GM19099 (cell line): ENCODE data around the gene POU2F1.

Experiments
- POLR2A ChIP-seq: IDR thresholded peaks from 3 replicates; pipeline ENCODE4 v1.6.1; 2011; ENCODE audit warnings: low read depth; ENCODE audit not compliant: insufficient read length; ENCODE audit errors: extremely low read depth

POU2F1 gene

DNA sequence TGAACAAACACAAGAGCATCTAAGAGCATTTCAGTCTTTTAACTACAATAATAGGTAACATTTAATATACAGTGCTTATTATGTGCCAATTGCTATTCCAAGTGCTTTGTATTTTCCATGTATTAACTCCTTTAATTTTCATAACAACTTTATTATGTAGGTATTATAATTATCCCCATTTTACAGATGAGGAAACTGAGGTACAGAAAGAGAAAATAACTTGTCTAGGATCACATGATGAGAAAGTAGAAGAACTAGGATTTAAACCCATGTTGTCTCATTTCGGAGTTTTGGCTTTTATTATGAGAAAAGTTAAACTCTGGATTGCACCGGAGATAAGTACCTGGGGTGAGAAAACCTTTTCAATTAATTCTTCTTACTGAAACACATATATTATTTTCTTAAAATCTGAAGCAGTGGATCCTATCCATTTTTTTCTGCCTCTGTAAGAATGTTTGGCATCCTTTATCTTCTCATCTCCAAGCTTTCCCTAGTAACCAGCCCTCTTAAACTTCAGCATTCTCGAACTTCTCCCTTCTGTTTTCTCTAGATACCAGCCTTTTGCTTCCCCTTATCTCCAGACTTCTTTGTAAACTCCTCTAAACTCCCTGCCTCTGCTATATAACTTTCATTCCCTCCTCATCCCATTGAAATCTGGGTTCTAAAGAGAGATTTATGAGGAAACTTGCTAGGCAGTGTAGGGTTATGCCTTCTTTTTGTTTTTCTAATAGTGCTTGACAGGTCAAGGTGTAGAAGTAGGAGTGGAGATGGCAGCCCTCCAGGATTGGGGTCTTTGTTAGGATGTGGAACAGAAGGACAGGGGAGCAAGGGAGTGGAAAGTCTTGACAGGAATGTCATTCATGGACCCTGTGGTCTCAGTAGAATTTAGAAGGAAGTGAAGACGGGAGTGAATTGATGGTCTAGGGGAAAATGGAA is 28.3 kb downstream of the POU2F1 start:
- TF ChIP-seq POLR2A: no peak

DNA sequence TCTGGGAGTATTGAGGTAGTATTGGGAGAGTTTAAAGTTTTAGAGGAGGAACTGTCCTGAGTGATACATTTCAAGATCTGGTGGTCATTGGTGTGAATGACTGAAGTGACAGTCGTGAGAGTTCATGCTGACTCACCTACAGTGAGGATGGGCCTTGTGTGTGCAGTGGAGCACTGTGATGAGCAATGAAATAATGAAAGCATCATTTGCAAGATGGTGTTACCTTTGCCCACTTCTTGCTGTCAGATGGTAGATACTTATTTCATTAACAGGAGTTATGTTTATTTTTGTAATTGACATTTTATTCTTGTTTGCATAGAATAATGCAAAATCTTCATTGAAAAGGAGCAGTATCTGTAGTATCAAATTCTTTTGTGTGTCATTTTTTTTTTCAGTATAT is 29.0 kb downstream of the POU2F1 start:
- TF ChIP-seq POLR2A: no peak

DNA sequence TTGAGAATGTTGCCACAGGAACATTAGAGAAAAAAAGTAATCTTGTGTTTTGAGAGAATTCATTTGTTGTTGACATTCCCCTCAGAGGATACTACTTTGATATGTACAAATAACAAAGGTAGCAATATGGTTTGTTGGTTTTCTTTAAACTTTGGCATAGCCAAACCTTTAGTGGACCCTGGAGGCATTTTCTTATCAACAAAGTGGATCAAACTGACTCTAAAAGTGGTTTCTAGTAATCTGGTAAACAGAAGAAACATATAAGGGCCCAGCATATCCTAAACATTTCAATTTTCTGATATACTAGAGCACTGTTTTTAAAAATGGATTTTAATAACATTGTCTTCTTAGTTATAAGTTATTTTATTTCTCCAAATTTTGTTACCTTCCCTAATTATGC is 29.8 kb downstream of the POU2F1 start:
- TF ChIP-seq POLR2A: no peak

DNA sequence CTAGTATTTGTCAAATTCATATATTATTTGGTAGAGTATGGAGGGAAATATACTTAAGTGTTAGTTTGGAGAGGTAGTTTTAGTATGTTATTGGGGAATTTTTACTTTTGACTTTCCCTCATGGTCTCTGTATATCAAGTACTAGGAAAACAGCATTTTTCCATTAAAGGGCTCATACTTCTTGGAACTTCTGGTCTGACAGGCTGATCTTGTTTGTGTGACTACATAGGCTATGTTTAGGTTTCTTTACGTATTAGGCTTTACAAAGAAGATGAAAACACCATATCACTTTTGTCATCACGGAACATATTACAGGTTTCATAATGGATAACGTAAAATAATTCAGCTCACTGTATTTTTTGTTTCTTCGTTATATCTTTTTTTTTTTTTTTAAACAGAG is 30.8 kb downstream of the POU2F1 start:
- TF ChIP-seq POLR2A: no peak

DNA sequence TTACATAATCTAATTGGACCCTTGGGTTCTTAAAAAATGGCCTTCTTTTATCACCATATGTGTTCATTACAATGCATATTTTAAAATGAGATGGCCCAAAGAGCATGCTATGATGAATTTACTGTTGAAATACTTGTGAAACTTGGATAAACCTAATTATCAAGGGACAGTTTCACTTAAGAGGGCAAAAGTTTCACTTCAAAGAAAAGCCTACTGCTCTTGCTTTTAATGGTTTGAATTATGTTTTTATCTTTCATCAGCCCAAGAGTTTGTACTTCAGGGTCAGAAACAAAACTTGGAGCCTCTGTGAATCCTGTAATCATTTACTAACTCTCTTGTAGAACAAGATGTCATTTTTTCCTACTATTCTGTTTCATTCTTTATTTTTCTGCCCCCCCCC is 32.3 kb downstream of the POU2F1 start:
- TF ChIP-seq POLR2A: no peak

DNA sequence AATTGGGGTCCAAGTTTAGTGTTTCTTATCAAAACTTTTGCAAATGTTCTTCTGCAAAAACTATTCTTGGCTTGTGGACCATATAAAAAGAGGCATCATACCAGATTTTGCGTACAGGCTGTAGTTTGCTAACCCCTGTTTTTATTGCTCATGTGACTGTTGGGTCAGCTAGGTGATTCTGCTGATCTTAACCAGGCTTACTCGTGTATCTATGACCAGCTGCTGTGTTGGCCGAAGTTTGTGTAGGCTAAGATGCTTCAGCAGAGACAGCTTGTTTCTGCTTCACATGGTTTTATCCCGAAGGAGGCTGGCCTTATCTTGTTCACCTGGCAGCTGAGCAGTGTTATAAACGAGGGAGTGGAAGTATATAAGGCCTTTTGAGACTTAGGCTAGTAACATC is 38.2 kb downstream of the POU2F1 start:
- no peak for TF ChIP-seq POLR2A

DNA sequence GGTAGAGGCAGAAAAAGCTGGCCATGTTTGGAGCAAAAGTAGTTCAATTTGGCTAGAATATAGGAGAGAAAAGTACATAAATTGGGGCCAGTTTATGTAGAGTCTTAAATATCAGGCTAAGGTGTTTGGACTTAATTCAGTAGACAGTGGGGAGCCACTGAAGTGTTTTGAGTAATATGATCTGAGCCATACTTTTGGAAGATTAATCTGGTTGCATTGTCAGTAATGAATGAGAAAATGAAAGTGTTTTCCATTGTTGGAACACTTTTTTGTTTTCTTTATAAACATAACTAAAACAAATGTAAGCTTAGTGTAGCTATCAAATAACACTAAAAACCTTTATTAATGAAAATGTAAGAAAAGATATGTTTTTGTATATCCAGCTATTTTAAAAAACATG is 42.1 kb downstream of the POU2F1 start:
- TF ChIP-seq POLR2A: no peak

DNA sequence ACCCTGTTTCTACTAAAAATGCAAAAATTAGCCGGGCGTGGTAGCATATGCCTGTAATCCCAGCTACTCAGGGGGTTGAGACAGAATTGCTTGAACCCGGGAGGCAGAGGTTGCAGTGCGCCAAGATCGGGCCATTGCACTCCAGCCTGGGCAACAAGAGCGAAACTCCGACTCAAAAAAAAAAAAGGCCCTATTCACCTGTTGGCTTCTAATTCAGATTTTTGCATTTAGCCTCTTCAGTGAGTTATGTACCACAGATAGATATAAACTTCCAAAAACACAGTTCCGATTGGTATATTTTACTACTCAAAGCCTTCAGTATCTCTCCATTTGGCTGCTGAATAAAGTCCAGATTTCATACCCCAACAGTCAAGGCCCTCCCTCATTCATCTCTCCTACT is 42.7 kb downstream of the POU2F1 start:
- no peak for TF ChIP-seq POLR2A

DNA sequence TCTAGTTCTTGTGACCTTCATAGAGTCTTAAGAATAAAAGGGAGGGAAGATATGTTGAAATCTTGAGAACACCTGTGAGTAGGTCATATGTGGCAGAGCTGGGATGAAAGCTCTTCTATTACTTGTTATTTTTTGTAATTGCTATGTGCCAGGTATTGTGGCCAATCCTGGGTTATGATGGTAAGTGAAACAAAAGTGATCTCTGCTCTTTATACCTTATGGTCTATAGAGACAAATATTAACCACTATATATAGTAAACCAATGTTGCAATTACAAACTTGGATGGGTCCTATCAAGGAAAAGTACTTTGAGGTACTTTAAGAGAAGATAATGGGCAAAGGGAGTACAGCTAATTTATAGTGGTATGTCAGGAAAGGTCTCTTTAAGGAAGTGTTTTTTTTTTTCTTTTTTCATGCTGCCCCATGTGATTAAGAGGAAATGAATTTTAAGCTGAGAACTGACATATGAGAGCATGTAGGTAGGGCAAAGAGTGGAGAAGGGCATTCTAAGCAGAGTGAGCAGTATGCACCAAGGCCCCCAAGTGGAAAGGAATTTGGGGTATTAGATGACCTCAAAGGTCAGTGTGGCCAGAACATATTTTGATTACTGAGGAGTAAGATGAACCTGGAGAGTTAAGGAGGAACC is 43.3 kb downstream of the POU2F1 start:
- TF ChIP-seq POLR2A: no peak

DNA sequence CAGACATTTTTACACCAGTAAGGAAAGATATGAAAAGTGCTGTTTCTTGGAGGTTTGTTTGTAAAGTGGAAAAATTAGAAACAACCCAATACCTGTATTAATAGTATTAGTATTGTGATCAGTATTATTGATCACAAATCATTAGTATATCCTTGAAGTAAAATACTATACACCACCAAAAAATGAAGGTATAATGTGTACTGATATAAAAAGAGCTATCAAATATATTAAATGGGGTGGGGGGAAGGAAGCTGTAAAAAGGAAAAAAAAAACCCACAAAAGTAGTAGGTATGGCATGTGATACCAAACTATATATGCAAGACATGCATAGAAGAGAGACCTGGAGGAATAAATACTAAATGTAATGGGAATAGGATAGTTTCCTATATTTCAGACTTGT is 46.3 kb downstream of the POU2F1 start:
- no peak for TF ChIP-seq POLR2A

DNA sequence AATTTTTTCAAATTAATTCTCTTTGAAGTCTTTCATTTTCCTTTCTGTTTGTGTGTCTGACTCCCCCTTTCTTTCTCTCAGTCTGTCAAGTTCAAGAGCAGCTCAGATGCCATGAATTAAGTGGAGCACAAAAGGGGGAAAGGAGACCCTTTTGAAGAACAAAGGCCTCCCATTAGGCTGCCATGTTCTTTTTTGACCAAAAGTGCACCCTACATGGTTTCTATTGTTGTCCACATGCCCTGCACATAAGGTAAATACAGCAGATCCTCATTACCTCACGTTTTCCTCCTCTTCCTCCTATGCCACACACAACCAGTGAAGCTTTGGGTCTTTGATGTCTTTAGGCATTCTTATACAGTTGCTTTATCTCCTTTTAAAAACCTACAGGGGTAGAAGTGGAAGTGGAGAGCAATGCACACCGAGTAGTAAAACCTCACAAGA is 47.7 kb downstream of the POU2F1 start:
- no peak for TF ChIP-seq POLR2A

DNA sequence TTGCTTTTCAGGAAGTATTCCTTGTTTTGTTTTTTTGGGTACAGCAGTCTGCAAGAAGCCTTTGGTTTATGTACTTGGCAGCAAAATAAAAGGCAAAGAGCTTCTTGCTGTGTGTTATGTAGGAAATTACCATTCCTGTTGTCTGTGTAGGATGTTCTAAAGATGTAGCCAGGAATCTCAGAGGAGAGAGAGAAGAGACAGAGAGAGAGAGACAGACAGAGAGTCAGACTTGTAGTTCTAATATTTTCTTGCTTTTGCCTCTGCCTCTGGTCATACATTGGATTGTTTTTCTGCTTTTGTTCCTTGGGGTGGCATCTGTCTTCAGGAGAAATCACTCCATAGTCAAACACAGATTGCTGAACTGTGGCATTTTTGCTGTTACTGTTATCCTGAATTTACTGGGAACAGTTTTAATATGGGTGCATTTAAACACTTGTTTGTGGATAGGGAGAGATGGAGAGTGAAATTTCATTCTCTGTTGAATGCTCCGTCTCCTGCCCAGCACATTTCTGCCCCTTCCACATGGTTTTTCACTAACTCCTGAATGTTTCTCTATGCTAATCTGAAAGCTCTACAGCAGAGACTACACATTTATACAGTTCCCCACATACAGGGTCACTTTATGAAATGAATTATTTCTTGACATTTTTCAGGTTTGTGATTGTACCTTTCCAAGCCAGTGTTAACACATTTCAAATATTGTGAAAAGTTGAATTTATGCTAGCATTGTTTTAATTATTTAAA is 49.8 kb downstream of the POU2F1 start:
- TF ChIP-seq POLR2A: no peak

DNA sequence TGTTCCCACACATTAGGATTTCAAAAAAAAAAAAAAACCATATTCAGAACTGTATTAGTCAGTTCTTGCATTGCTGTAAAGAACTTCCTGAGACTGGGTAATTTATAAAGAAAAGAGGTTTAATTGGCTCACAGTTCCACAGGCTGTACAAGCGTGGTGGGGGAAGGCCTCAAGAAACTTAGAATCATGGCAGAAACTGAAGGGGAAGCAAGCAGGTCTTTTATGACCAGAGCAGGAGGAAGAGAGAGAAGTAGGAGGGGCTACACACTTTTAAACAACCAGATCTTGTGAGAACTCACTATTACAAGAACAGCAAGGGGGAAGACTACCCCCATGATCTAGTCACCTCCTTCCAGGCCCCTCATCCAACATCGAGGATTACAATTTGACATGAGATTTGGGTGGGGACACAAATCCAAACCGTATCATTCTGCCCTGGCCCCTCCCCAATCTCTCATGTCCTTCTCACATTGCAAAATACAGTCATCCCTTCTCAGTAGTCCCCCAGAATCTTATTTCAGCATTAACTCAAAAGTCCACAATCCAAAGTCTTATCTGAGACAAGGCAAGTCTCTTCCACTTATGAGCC is 51.8 kb downstream of the POU2F1 start:
- no peak for TF ChIP-seq POLR2A

DNA sequence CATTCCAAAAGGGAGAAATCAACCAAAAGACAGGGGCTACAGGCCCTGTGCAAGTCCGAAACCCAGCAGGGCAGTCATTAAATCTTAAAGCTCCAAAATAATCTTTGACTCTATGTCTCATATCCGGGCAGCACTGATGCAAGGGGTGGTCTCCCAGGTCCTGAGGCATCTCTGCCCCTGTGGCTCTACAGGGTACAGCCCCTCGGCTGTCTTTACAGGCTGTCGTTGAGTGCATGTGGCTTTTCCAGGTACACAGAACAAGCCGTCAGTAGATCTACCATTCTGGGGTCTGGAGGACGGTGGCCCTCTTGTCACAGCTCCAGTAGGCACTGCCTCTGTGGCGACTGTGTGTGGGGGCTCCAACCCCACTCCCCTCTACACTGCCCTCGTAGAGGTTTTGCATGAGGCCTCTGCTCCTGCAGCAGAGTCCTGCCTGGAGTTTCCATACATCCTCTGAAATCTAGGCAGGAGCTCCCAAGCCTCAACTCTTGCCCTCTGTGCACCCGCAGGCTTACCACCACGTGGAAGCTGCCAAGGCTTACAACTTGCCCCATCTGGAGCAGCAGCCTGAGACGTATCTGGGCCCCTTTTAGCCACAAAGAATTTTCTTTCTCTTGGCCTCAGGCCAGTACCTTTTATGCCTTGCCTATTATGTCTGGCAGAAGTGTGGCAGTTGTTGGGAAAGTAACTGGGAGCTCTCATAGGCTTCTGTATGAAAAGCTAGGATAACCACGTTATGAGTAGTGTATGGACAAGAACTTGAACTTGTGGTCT is 52.5 kb downstream of the POU2F1 start:
- no peak for TF ChIP-seq POLR2A

DNA sequence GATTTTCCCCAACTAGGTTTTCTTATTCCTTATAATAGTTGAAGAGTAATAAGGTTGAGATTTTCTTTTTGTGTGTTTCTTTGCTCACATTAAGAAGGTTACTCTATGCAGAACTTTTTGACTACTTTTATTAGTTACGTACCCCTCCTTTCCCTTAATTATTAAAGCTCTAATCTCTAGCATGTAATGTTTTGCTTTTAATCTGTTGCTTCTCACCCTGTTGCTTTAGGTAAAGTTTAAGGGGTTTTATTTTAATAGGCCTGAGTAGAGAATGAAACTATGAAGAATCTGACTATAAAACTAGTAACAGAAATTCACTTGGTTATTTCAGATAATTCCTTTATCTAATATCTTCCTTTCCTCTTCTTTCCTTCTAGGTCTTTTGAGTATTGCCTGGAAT is 53.4 kb downstream of the POU2F1 start:
- no peak for TF ChIP-seq POLR2A

DNA sequence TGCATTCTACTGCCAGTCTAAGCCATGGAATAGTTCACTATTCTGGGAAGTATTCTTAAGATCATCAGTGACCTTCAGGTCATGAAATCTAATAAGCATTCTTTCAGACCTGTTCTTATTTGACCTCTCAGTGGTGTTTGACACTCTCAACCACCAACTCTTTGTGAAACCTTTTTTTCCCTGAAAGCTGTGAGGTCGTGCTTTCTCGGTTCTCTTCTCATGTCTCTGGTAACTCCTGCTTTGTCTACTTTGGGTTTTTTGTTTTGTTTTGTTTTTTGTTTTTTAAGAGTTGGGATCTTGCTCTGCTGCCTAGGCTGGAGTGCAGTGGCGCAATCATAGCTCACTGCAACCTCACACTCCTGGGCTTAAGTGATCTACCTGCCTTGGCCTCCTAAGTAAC is 56.3 kb downstream of the POU2F1 start:
- TF ChIP-seq POLR2A: no peak
